NCI-H1417 treated with DMSO at 0.1 percent for 48 hours (cell line): ENCODE results near the gene GPATCH2L.

Source experiments
- DNase-seq: peaks from one replicate; lab custom pipeline; 2025; lab: John Stamatoyannopoulos, UW

The GPATCH2L gene

GRCh38 chr14:76257111-76257803 is 105.5 kb downstream of the GPATCH2L start:
- DNase-seq: no peak

DNA sequence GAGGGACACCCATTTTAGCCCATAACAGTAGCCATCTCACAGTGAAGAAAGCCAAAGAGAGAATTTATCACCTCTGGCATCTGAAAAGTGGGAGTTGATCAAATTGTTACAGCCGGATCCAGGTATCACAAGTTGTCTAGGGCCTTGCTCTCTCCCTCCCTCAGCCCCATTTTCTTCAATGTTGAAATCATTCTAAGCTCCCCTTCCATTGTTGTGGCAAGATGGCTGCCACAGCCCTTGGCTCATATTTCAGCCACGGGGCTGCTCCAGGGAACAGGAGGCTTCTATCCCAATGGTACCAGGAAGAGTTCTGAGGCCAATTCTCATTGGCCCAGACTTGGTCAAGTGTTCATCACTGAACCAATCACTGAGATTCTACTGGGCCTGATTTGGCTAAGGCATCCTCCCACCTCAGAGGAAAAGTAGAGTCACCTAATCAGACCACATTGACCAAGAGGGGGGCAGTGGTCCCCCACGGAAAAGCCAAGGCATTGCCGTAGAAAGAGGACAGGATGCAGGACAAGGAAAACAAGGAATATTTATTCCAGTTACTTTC is 106.2 kb downstream of the GPATCH2L start:
- DNase-seq: no peak

GRCh38 chr14:76259029-76259735 is 107.5 kb downstream of the GPATCH2L start:
- no peak for DNase-seq

GRCh38 chr14:76260749-76261148 is 109.0 kb downstream of the GPATCH2L start:
- DNase-seq: no peak

- DNase-seq: no peak
Measured at GRCh38 chr14:76261371-76261811, 109.7 kb downstream of the GPATCH2L start.

DNA sequence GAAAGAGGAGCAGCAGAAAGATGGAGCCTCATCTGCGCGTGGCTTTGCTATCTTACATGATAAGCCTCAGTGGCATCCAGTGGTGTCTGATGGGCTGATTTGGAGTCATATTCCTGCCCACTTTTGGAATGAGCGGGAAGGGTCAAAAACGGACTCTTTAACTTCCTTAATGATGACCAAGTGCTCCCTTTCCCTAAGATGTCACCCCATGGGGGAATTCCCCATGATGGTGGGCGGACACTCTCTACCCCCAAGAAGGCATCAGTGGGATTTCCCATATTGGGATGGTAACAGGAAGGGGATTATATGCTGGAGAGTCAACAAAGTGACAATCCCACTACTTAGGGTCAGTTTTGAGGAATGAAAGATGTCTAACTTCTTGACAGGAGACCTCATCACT is 110.9 kb downstream of the GPATCH2L start:
- no peak for DNase-seq
